ENCODE measurements around the gene EEFSEC. TPM values are rescaled to one million over a fixed set of nuclear protein-coding genes. Genes with fewer than 3 reads are reported as not detected.

Gene EEFSEC
- polyA plus RNA-seq, 1 donor from 2014 or later, result 4.6 TPM

- no peaks in the 10 kb centered on the region for H3K79me2 ChIP-seq (replicated peaks; ENCODE audit: insufficient read depth, low read length)
- no peak overlapping the region for H2AFZ ChIP-seq (ENCODE audit: low read depth, low read length)
- TF ChIP-seq TAF1 (IDR thresholded peaks at IDR 0.05; ENCODE audit: low read depth) (no peak), MXI1 (conservative IDR thresholded peaks at IDR 0.05; ENCODE audit: poor library complexity, severe bottlenecking) (no peak), RAD21 (conservative IDR thresholded peaks at IDR 0.05) (no peak), EZH2 (IDR thresholded peaks at IDR 0.05; ENCODE audit: borderline replicate concordance, insufficient read depth, low read length, poor library complexity, severe bottlenecking) (no peak), CTCF (IDR thresholded peaks at IDR 0.05; ENCODE audit: poor library complexity, severe bottlenecking) (no peak), REST (IDR thresholded peaks at IDR 0.05; ENCODE audit: borderline replicate concordance) (no peak), POLR2AphosphoS5 (IDR thresholded peaks at IDR 0.05) (no peak), EP300 (conservative IDR thresholded peaks at IDR 0.05; ENCODE audit: poor library complexity, severe bottlenecking) (no peak), SMC3 (conservative IDR thresholded peaks at IDR 0.05; ENCODE audit: poor library complexity) (no peak)
- no peak overlapping the region for H3K4me2 ChIP-seq (ENCODE audit: low read length)
- H3K9me2 ChIP-seq (ENCODE audit: insufficient read depth, low read length), result no peaks in the 10 kb centered on the region
- no peaks in the 10 kb centered on the region for H3K36me3 ChIP-seq (ENCODE audit: insufficient read depth, low read length)
- no peaks in the 10 kb centered on the region for H4K20me1 ChIP-seq (ENCODE audit: insufficient read depth)
- H3K9ac ChIP-seq (ENCODE audit: low read length), result no peak overlapping the region
- H3F3A ChIP-seq (ENCODE audit: insufficient read depth, low read length, poor library complexity, severe bottlenecking), result no peaks in the 10 kb centered on the region
- no peaks in the 10 kb centered on the region for H3K27me3 ChIP-seq (ENCODE audit: insufficient read depth, low read depth, low read length)
- no peaks in the 10 kb centered on the region for H3K9me3 ChIP-seq (ENCODE audit: low read length)
- no peak overlapping the region for H3K4me3 ChIP-seq (ENCODE audit: low read length)
- H3K27ac ChIP-seq (ENCODE audit: low read length), result no peak overlapping the region
Observed at GRCh38 chr3:128457937-128458336, 304.7 kb downstream of the EEFSEC start.

Small RNA genes within 50 kb of the gene (small RNA-seq; reads per million reads assigned to genes)
- gene RNU6-823P, result 0 reads per million in 3 experiments

Other genes with a start within 250 kb of the EEFSEC start
- gene KBTBD12, start 238.2 kb upstream of the EEFSEC start, polyA plus RNA-seq, result not detected in 2 replicates
- gene SEC61A1, start 101.0 kb upstream of the EEFSEC start, polyA plus RNA-seq, result 91.6 and 96.5 TPM in 2 replicates
- gene RUVBL1, start 29.7 kb upstream of the EEFSEC start, polyA plus RNA-seq, result 83.3 and 95.2 TPM in 2 replicates

Measured in neural cell (in vitro differentiated cells).